ENCODE measurements around the gene NLRP3. TPM values are rescaled to one million over a fixed set of nuclear protein-coding genes. Genes with fewer than 3 reads are reported as not detected.

Gene NLRP3
- total and polyA plus RNA-seq, 2 donors (not counting 1 experiment from before 2014, with no cell fraction given): 1.4 to 1.7 TPM

- WGBS (ENCODE audit: insufficient coverage): 96% methylated on average over 15 of the region's 31 CpGs
- peaks cover 0 to 3% (median 0%) of the 10 kb centered on the region in 3 donors for H3K9me3 ChIP-seq (ENCODE audit: control extremely low read depth in 1 of 3, control insufficient read depth in 2 of 3, insufficient read depth in 1 of 3, low read length in 2 of 3)
- H4K20me1 ChIP-seq (ENCODE audit: control insufficient read depth, insufficient read depth, low read length, poor library complexity, severe bottlenecking): no peaks in the 10 kb centered on the region
- H3K4me1 ChIP-seq (ENCODE audit: control insufficient read depth in 2 of 2, insufficient read depth in 2 of 2, low read length in 2 of 2): no peaks in the 10 kb centered on the region
- H3K79me2 ChIP-seq (ENCODE audit: control insufficient read depth, insufficient read depth, low read length): no peaks in the 10 kb centered on the region
- peak overlapping the region in 3 of 5 experiments; percentile 38 to 48 (median 46) for H3K4me3 ChIP-seq (ENCODE audit: control extremely low read depth in 1 of 5, extremely low read depth in 1 of 5, insufficient read depth in 1 of 5, low read depth in 2 of 5, low read length in 4 of 5)
- Mint-ChIP-seq H3K9me3 (ENCODE audit: insufficient read depth) (no peaks in the 10 kb centered on the region), H3K27ac (peak overlapping the region; percentile 76), H3K4me3 (peak overlapping the region; percentile 57), H3K27me3 (no peaks in the 10 kb centered on the region), H3K4me1 (peaks cover 2% of the 10 kb centered on the region)
- POLR2A ChIA-PET: no interaction called here
- CTCF ChIA-PET: interaction anchor here (0.7 to 1.9 kb wide), 5 partner anchors 38 to 113 kb away, joined by 3 to 8 read pairs (median 3); no protein-coding TSS in a partner anchor
- ATAC-seq (ENCODE audit: low read depth): peak; percentile 54
- H3K36me3 ChIP-seq (replicated peaks in 1 of 2; ENCODE audit: control extremely low read depth in 1 of 2, control insufficient read depth in 1 of 2, extremely low read depth in 1 of 2, insufficient read depth in 2 of 2, low read length in 1 of 2): peaks cover 0 to 4% of the 10 kb centered on the region in 2 experiments
- H3K27me3 ChIP-seq (replicated peaks in 1 of 4; ENCODE audit: control extremely low read depth in 1 of 4, control insufficient read depth in 3 of 4, insufficient read depth in 4 of 4, low read length in 3 of 4): peaks cover 0 to 2% (median 0%) of the 10 kb centered on the region in 4 experiments
- no peak overlapping the region for H3K27ac ChIP-seq (ENCODE audit: low read length in 2 of 2)
- intact Hi-C loops (cut with micrococcal nuclease): no loop called here
- H3K4me2 ChIP-seq (replicated peaks; ENCODE audit: low read depth, low read length, poor library complexity, severe bottlenecking): peak overlapping the region; percentile 51
- peak overlapping the region; percentile 30 for H3K9ac ChIP-seq (ENCODE audit: low read length)
- H2AFZ ChIP-seq (ENCODE audit: insufficient read depth, low read depth, low read length, poor library complexity, severe bottlenecking): peak overlapping the region; percentile 52
- TF ChIP-seq, protein P1, sequence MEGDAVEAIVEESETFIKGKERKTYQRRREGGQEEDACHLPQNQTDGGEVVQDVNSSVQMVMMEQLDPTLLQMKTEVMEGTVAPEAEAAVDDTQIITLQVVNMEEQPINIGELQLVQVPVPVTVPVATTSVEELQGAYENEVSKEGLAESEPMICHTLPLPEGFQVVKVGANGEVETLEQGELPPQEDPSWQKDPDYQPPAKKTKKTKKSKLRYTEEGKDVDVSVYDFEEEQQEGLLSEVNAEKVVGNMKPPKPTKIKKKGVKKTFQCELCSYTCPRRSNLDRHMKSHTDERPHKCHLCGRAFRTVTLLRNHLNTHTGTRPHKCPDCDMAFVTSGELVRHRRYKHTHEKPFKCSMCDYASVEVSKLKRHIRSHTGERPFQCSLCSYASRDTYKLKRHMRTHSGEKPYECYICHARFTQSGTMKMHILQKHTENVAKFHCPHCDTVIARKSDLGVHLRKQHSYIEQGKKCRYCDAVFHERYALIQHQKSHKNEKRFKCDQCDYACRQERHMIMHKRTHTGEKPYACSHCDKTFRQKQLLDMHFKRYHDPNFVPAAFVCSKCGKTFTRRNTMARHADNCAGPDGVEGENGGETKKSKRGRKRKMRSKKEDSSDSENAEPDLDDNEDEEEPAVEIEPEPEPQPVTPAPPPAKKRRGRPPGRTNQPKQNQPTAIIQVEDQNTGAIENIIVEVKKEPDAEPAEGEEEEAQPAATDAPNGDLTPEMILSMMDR (IDR thresholded peaks at IDR 0.05): no peak
- TF ChIP-seq EZH2 (IDR thresholded peaks at IDR 0.05; ENCODE audit: borderline replicate concordance, insufficient read depth, low read depth, low read length, poor library complexity, severe bottlenecking): no peak
- DNase-seq: peak; percentile 62
Measured at GRCh38 chr1:247448107-247448791, 32.3 kb downstream of the NLRP3 start.

DNA sequence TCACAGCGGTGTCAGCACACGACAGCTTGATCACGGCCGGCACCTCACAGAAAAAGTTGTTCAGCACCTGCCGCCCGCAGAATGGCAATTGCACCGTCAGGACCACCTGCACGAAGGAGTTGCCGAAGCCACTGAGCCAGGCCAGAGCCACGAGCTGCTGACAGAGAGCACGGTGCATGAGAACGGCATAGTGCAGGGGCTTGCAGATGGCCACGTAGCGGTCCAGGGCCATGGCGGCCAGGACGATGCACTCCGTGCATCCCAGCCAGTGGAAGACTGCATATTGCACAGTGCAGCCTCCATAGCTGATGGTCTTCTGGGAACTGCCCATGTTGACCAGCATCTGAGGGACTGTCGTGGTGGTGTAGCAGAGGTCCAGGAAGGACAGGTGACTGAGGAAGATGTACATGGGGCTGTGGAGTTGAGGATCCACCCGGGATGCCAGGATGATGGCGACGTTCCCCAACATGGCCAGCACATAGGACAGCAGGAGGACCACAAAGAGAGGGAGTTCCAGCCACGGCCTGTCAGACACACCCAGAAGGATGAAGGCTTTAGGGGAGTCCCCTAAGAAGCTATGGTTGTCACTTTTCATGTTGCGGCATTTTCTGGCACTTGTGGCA lies 35.5 kb downstream of the NLRP3 start:
- intact Hi-C loops (cut with micrococcal nuclease): no loop called here
- H3K27me3 ChIP-seq (replicated peaks in 1 of 4; ENCODE audit: control extremely low read depth in 1 of 4, control insufficient read depth in 3 of 4, insufficient read depth in 4 of 4, low read length in 3 of 4): peaks cover 0 to 2% (median 0%) of the 10 kb centered on the region in 4 experiments
- no peaks in the 10 kb centered on the region for H3K9me3 ChIP-seq (ENCODE audit: control extremely low read depth in 1 of 3, control insufficient read depth in 2 of 3, insufficient read depth in 1 of 3, low read length in 2 of 3)
- H3K9ac ChIP-seq (ENCODE audit: low read length): no peak overlapping the region
- Mint-ChIP-seq H3K27me3 (peaks cover 8% of the 10 kb centered on the region), H3K4me3 (no peak overlapping the region), H3K27ac (no peak overlapping the region), H3K4me1 (no peaks in the 10 kb centered on the region), H3K9me3 (ENCODE audit: insufficient read depth) (no peaks in the 10 kb centered on the region)
- no peaks in the 10 kb centered on the region for H4K20me1 ChIP-seq (ENCODE audit: control insufficient read depth, insufficient read depth, low read length, poor library complexity, severe bottlenecking)
- H3K4me1 ChIP-seq (ENCODE audit: control insufficient read depth in 2 of 2, insufficient read depth in 2 of 2, low read length in 2 of 2): no peaks in the 10 kb centered on the region
- POLR2A ChIA-PET: interaction anchor here (0.6 kb wide), 1 partner anchor 373 kb away, joined by 3 read pairs; the partner anchor contains the start of gene ZNF670
- CTCF ChIA-PET: interaction anchor here (0.7 kb wide), 1 partner anchor 10 kb away, joined by 3 read pairs; no protein-coding TSS in a partner anchor
- H3K27ac ChIP-seq (ENCODE audit: low read length in 2 of 2): no peak overlapping the region
- no peaks in the 10 kb centered on the region for H3K79me2 ChIP-seq (ENCODE audit: control insufficient read depth, insufficient read depth, low read length)
- DNase-seq (no peak), ATAC-seq (ENCODE audit: low read depth) (no peak)
- 97% methylated on average over 22 of the region's 23 CpGs for WGBS (ENCODE audit: insufficient coverage)
- H3K4me3 ChIP-seq (ENCODE audit: control extremely low read depth in 1 of 5, extremely low read depth in 1 of 5, insufficient read depth in 1 of 5, low read depth in 2 of 5, low read length in 4 of 5): no peak overlapping the region
- no peak overlapping the region for H3K4me2 ChIP-seq (replicated peaks; ENCODE audit: low read depth, low read length, poor library complexity, severe bottlenecking)
- TF ChIP-seq EZH2 (IDR thresholded peaks at IDR 0.05; ENCODE audit: borderline replicate concordance, insufficient read depth, low read depth, low read length, poor library complexity, severe bottlenecking): no peak
- peaks cover 0 to 2% of the 10 kb centered on the region in 2 experiments for H3K36me3 ChIP-seq (replicated peaks in 1 of 2; ENCODE audit: control extremely low read depth in 1 of 2, control insufficient read depth in 1 of 2, extremely low read depth in 1 of 2, insufficient read depth in 2 of 2, low read length in 1 of 2)
- no peak overlapping the region for H2AFZ ChIP-seq (ENCODE audit: insufficient read depth, low read depth, low read length, poor library complexity, severe bottlenecking)
